ENCODE data around the gene COL6A5. TPM values are rescaled to one million over a fixed set of nuclear protein-coding genes. Genes with fewer than 3 reads are reported as not detected.
A peak's percentile ranks its signal among the peaks of the same experiment; 100 is the strongest.

The COL6A5 gene
- total and polyA plus RNA-seq, 2 of the 13 experiments (the other 11 are each of a cell fraction or from before 2014, with no cell fraction given), result not detected

- ChIA-PET CTCF (ENCODE audit: low intra/inter-chr PET ratio, low total read pairs) (no interaction called here), POLR2A (no interaction called here)
- Histone ChIP-seq H3K4me3 (replicated peaks in 1 of 3; ENCODE audit: insufficient read depth in 1 of 3, low read depth in 2 of 3, low read length in 3 of 3) (no peak overlapping the region), H3K9me3 (ENCODE audit: low read length) (no peaks in the 10 kb centered on the region), H4K20me1 (ENCODE audit: insufficient read depth, low read length) (no peaks in the 10 kb centered on the region), H2AFZ (ENCODE audit: low read length) (no peak overlapping the region), H3K4me1 (ENCODE audit: insufficient read depth, low read length) (no peaks in the 10 kb centered on the region), H3K27me3 (ENCODE audit: control insufficient read depth in 1 of 2, insufficient read depth in 2 of 2, low read length in 2 of 2) (no peaks in the 10 kb centered on the region), H3K79me2 (ENCODE audit: insufficient read depth, low read length) (no peaks in the 10 kb centered on the region), H3K4me2 (ENCODE audit: low read depth, low read length) (no peak overlapping the region), H3K9ac (ENCODE audit: insufficient read depth, low read depth, low read length) (no peak overlapping the region), H3K27ac (ENCODE audit: extremely low read length, insufficient read depth, low read length) (no peak overlapping the region), H3K36me3 (replicated peaks in 1 of 2; ENCODE audit: control insufficient read depth in 1 of 2, insufficient read depth in 2 of 2, low read length in 2 of 2) (no peaks in the 10 kb centered on the region)
- no peak for DNase-seq (ENCODE audit: low spot score)
- TF ChIP-seq HNRNPL (IDR thresholded peaks at IDR 0.05; ENCODE audit: low read depth, low read length), result no peak
- no peak for TF ChIP-seq ZNF33B (CRISPR knock-in tag; IDR thresholded peaks at IDR 0.05)
- no peak for TF ChIP-seq ZNF7 (CRISPR knock-in tag; IDR thresholded peaks at IDR 0.05)
- TF ChIP-seq NAIF1 (CRISPR knock-in tag; IDR thresholded peaks at IDR 0.05; ENCODE audit: borderline replicate concordance), result no peak
- TF ChIP-seq CHD4 (IDR thresholded peaks at IDR 0.05; ENCODE audit: borderline replicate concordance, low read length), result no peak
- TF ChIP-seq ZNF124 (CRISPR knock-in tag; IDR thresholded peaks at IDR 0.05), result no peak
- intact Hi-C loops (cut with micrococcal nuclease; ENCODE audit: unreplicated experiment), result no loop called here
- no TSS peak for BruUV-seq (replicated peaks)
- FAIRE-seq, result no peak
- no peak for ATAC-seq
- in situ Hi-C loops (cut with HindIII; ENCODE audit: extremely low pct_ligation_motif_present, low pct_unique_long_range_greater_than_20kb), result no loop called here
Measured at GRCh38 chr3:130459944-130460343, 114.5 kb downstream of the COL6A5 start.

DNA sequence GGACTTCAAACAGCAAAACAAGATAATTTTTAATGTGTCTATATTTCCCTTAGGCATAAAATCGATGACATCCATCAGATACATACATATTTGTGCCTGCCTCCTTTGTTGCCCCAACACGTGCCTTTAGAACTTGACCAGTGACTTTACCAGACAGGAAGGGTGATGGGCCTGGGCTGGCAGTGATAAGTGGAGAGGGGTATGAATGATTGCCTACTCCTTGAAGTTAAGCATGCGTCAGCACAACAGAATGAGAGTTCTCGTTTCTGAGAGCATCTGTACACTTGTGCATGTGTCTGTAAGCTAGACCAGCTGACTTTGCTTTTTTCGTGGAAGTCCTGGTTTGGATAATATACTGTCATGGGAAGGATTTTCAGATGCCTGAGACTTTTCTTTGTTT, 116.6 kb downstream of the COL6A5 start:
- ATAC-seq (no peak), DNase-seq (ENCODE audit: low spot score) (no peak), FAIRE-seq (no peak)
- H3K4me2 ChIP-seq (ENCODE audit: low read depth, low read length), result no peak overlapping the region
- no TSS peak for BruUV-seq (replicated peaks)
- H3K9ac ChIP-seq (ENCODE audit: insufficient read depth, low read depth, low read length), result no peak overlapping the region
- H4K20me1 ChIP-seq (ENCODE audit: insufficient read depth, low read length), result no peaks in the 10 kb centered on the region
- ChIA-PET CTCF (ENCODE audit: low intra/inter-chr PET ratio, low total read pairs) (no interaction called here), POLR2A (no interaction called here)
- no peak for TF ChIP-seq ZNF777 (CRISPR knock-in tag; IDR thresholded peaks at IDR 0.05)
- TF ChIP-seq ZBTB7A (CRISPR knock-in tag; IDR thresholded peaks at IDR 0.05), result no peak
- peak; percentile 9 to 48; a peak in 2 of 4 replicates for TF ChIP-seq MAFK (conservative IDR thresholded peaks at IDR 0.05 in 1 of 2, IDR thresholded peaks at IDR 0.05 in 1 of 2; ENCODE audit: low read length in 2 of 2)
- H3K9me3 ChIP-seq (ENCODE audit: low read length), result no peaks in the 10 kb centered on the region
- H3K79me2 ChIP-seq (ENCODE audit: insufficient read depth, low read length), result no peaks in the 10 kb centered on the region
- no peak overlapping the region for H2AFZ ChIP-seq (ENCODE audit: low read length)
- H3K4me1 ChIP-seq (ENCODE audit: insufficient read depth, low read length), result no peaks in the 10 kb centered on the region
- no peaks in the 10 kb centered on the region for H3K36me3 ChIP-seq (replicated peaks in 1 of 2; ENCODE audit: control insufficient read depth in 1 of 2, insufficient read depth in 2 of 2, low read length in 2 of 2)
- WGBS (ENCODE audit: low lambda C conversion rate), result under 1% methylated on average over 5 of the region's 5 CpGs
- no peak overlapping the region for H3K27ac ChIP-seq (ENCODE audit: extremely low read length, insufficient read depth, low read length)
- no peaks in the 10 kb centered on the region for H3K27me3 ChIP-seq (ENCODE audit: control insufficient read depth in 1 of 2, insufficient read depth in 2 of 2, low read length in 2 of 2)
- in situ Hi-C loops (cut with HindIII; ENCODE audit: extremely low pct_ligation_motif_present, low pct_unique_long_range_greater_than_20kb), result no loop called here
- no peak overlapping the region for H3K4me3 ChIP-seq (replicated peaks in 1 of 3; ENCODE audit: insufficient read depth in 1 of 3, low read depth in 2 of 3, low read length in 3 of 3)
- intact Hi-C loops (cut with micrococcal nuclease; ENCODE audit: unreplicated experiment), result no loop called here
